HL-60 (cell line): ENCODE data around the gene RNLS.

ENCODE experiments used
- CTCF ChIP-seq: IDR thresholded peaks from one replicate; pipeline ENCODE4 v1.5.1; 2011; ENCODE audit warnings: low read length, control low read depth, inconsistent platforms; ENCODE audit not compliant: insufficient read depth
- REST ChIP-seq: IDR thresholded peaks from 2 replicates; pipeline ENCODE4 v1.6.1; 2012; ENCODE audit warnings: low read depth; ENCODE audit not compliant: insufficient replicate concordance

GRCh38 chr10:88489107-88489506, 94.0 kb downstream of the RNLS start:
- TF ChIP-seq CTCF (no peak), REST (no peak)
